HCT116 (cell line): Measurements from ENCODE around the gene RNF220.

Experiments
- CTCF ChIP-seq, 3 experiments: fragments of 200-600 bp in 1 of 3; sonication (generic) in 1 of 3; IDR thresholded peaks in 2 of 3; conservative IDR thresholded peaks in 1 of 3; 2 replicates each; pipeline ENCODE4 v1.5.1; 2012 to 2017; ENCODE audit warnings: low read depth in 2 of 3, low read length in 2 of 3, antibody characterized with exemption in 1 of 3, borderline replicate concordance in 1 of 3, control low read depth in 1 of 3, mild to moderate bottlenecking in 1 of 3, mixed read lengths in 1 of 3, mixed run types in 1 of 3, moderate library complexity in 1 of 3; ENCODE audit not compliant: insufficient read depth in 1 of 3
- EZH2 ChIP-seq: fragments of 200-600 bp; sonication (generic); IDR thresholded peaks from 2 replicates; pipeline ENCODE4 v1.6.1; 2017; ENCODE audit warnings: antibody characterized with exemption, mixed run types

- no peak for TF ChIP-seq EZH2
- TF ChIP-seq CTCF (IDR thresholded peaks at IDR 0.05 in 2 of 3, conservative IDR thresholded peaks at IDR 0.05 in 1 of 3; ENCODE audit: borderline replicate concordance in 1 of 3, insufficient read depth in 1 of 3, low read depth in 2 of 3, low read length in 2 of 3): no peak
Measured at GRCh38 chr1:44496541-44497171, 91.6 kb downstream of the RNF220 start.
